GM19324 (cell line): ENCODE results near the gene TEX55.
"Not testable (repeated sequence)": the region's sequence is repeated elsewhere in the genome, so short reads cannot be mapped to it uniquely, and the experiment has no call there.

Experiments used
- ATAC-seq: cut with Tn5 transposase; IDR thresholded peaks from one replicate; pipeline ENCODE4 v1.9.1; 2021; ENCODE audit warnings: mild to moderate bottlenecking, moderate library complexity; ENCODE audit not compliant: unreplicated experiment, low FRiP score

TEX55 gene

GRCh38 chr3:119145500-119146167 lies at the start of gene TEX55:
Gene TEX55, plus strand, starts transcription at chr3:119146165. Its CDS starts 25 bp downstream, at chr3:119146190.
- peak; percentile 58 for ATAC-seq

GRCh38 chr3:119098003-119098402 lies 48.0 kb upstream of the TEX55 start:
- ATAC-seq = no peak

GRCh38 chr3:119098619-119099222 lies 47.2 kb upstream of the TEX55 start:
- ATAC-seq = no peak

GRCh38 chr3:119099785-119100184 lies 46.2 kb upstream of the TEX55 start:
- ATAC-seq = no peak

GRCh38 chr3:119104031-119104430 lies 41.9 kb upstream of the TEX55 start:
- no peak for ATAC-seq

- not testable (repeated sequence) for ATAC-seq
Observed at GRCh38 chr3:119118330-119118729, 27.6 kb upstream of the TEX55 start.

GRCh38 chr3:119120480-119120879 lies 25.5 kb upstream of the TEX55 start:
- no peak for ATAC-seq

- ATAC-seq = no peak
Observed at GRCh38 chr3:119122350-119122749, 23.6 kb upstream of the TEX55 start.

GRCh38 chr3:119125342-119125741 lies 20.6 kb upstream of the TEX55 start:
- ATAC-seq = no peak

GRCh38 chr3:119125742-119126504 lies 20.0 kb upstream of the TEX55 start:
- no peak for ATAC-seq

- ATAC-seq = not testable (repeated sequence)
Observed at GRCh38 chr3:119130291-119130690, 15.7 kb upstream of the TEX55 start.

GRCh38 chr3:119132291-119132690 lies 13.7 kb upstream of the TEX55 start:
- ATAC-seq = not testable (repeated sequence)

DNA sequence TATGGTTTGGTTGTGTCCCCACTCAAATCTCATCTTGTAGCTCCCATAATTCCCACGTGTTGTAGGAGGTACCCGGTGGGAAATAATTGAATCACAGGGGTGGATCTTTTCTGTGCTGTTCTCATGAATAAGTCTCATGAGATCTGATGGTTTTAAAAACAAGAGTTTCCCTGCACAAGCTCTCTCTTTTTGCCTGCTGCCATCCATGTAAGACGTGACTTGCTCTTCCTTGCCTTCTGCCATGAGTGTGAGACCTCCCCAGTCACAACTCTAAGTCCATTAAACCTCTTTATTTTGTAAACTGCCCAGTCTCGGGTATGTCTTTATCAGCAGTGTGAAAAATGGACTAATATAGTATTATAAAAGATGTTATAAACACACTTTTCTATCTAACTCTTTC lies 6.6 kb upstream of the TEX55 start:
- not testable (repeated sequence) for ATAC-seq

DNA sequence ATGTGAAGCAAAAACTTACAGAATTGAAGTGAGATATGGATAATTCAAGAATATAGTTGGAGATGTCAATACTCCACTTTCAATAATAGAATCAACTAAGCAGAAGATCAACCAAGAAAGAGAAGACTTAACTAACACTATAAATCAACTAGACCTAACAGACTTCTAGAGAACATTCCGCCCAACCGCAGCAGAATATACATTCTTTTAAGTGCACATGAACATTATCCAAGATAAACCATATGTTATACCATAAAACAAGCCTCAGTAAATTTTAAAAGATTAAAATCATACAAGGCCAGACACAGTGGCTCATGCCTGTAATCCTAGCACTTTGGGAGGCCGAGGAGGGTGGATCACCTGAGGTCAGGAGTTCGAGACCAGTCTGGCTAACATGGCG lies 5.5 kb upstream of the TEX55 start:
- no peak for ATAC-seq

GRCh38 chr3:119145128-119145499 lies 851 bp upstream of the TEX55 start:
- ATAC-seq = peak; percentile 34

GRCh38 chr3:119146578-119147375 lies 812 bp downstream of the TEX55 start:
- ATAC-seq = no peak

GRCh38 chr3:119147494-119147893 lies 1.5 kb downstream of the TEX55 start:
- no peak for ATAC-seq

DNA sequence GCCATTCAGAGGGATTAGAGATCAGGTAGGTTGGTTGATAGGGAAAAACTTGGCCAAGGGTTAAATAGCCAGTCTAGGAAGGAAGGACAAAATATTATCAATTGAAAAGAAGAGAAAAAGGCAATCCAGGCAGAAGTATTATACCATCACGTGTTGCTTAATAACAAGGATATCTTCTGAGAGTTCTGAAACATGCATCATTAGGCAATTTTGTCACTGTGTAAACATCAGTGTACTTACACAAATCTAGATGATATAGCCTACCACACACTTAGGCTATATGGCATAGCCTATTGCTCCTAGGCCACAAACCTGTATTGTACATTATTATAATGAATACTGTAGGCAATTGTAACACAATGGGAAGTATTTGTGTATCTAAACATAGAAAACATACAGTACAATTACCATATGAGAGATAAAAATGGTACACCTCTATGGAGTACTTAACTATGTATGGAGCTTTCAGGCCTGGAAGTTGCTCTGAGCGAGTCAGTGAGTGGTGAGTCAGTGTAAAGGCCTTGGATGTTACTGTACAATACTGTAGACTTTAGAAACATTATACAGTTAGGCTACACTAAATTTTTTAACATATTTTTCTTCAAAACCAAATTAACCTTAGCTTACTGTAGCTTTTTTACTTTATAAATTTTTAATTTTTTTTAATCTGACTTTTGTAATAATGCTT lies 2.7 kb downstream of the TEX55 start:
- no peak for ATAC-seq

DNA sequence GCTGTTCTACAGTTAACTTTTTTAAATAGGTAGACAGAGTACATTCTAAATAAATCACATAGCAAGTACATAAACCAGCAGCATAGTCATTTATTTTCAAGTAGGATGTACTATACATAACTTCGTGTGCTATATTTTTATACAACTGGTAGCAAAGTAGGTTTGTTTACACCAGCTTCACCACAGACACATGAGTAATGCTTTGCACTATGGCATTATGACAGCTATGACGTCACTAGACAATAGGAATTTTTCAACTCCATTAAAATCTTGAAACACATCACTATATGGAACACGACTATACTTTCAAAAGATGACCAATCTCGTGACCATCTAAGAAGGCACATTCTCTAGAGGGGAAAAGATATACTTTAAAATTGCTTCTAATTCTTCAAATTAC lies 3.5 kb downstream of the TEX55 start:
- no peak for ATAC-seq

DNA sequence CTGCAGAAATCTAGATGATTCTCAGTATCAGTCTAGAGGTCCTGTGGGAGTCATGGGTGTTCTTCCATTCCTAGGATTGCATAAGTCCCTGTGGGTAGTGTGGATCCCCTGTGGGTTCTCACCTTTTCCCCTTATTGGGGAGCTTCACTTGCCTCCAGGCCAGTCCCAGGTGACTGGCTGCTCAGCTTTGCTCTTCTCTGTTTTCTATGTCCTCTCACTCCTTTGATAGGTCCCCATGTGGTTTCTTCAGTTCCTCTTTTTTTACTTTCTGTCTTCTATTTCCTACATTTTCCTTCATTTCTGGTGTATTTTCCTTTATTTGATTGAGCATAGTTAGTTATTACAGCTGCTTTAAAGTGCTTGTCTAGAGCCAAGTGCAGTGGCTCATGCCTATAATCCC lies 10.9 kb downstream of the TEX55 start:
- no peak for ATAC-seq
